ENCODE results near the gene TRAPPC6A. TPM values are rescaled to one million over a fixed set of nuclear protein-coding genes. Genes with fewer than 3 reads are reported as not detected.

TRAPPC6A gene
- polyA plus RNA-seq, 1 donor: 23.1 TPM

Other genes starting within 250 kb of the TRAPPC6A start
- not detected for gene APOC4, start 236.0 kb downstream of the TRAPPC6A start, polyA plus RNA-seq (ENCODE audit: insufficient read length)
- gene APOC2, start 232.2 kb downstream of the TRAPPC6A start, polyA plus RNA-seq (ENCODE audit: insufficient read length): not detected
- gene CLPTM1, start 222.9 kb downstream of the TRAPPC6A start, polyA plus RNA-seq (ENCODE audit: insufficient read length): 52.5 TPM
- gene RELB, start 176.8 kb downstream of the TRAPPC6A start, polyA plus RNA-seq (ENCODE audit: insufficient read length): 4.8 TPM
- gene CLASRP, start 139.2 kb downstream of the TRAPPC6A start, polyA plus RNA-seq (ENCODE audit: insufficient read length): 48.8 TPM
- 0.91 TPM for gene ZNF296, start 101.8 kb downstream of the TRAPPC6A start, polyA plus RNA-seq (ENCODE audit: insufficient read length)
- 22.7 TPM for gene GEMIN7, start 99.0 kb downstream of the TRAPPC6A start, polyA plus RNA-seq (ENCODE audit: insufficient read length)
- gene PPP1R37, start 85.1 kb downstream of the TRAPPC6A start, polyA plus RNA-seq (ENCODE audit: insufficient read length): 22.1 TPM
- 0.34 TPM for gene NKPD1, start 17.3 kb downstream of the TRAPPC6A start, polyA plus RNA-seq (ENCODE audit: insufficient read length)
- gene BLOC1S3, start 547 bp upstream of the TRAPPC6A start, polyA plus RNA-seq (ENCODE audit: insufficient read length): 6.1 TPM
- 1.1 TPM for gene EXOC3L2, start 67.2 kb upstream of the TRAPPC6A start, polyA plus RNA-seq (ENCODE audit: insufficient read length)
- gene MARK4, start 73.0 kb upstream of the TRAPPC6A start, polyA plus RNA-seq (ENCODE audit: insufficient read length): 26.2 TPM
- gene CKM, start 144.6 kb upstream of the TRAPPC6A start, polyA plus RNA-seq (ENCODE audit: insufficient read length): 3,869 TPM
- 0.20 TPM for gene KLC3, start 162.5 kb upstream of the TRAPPC6A start, polyA plus RNA-seq (ENCODE audit: insufficient read length)
- 18.0 TPM for gene ERCC2, start 192.3 kb upstream of the TRAPPC6A start, polyA plus RNA-seq (ENCODE audit: insufficient read length)
- 3.9 TPM for gene PPP1R13L, start 226.8 kb upstream of the TRAPPC6A start, polyA plus RNA-seq (ENCODE audit: insufficient read length)
- gene POLR1G, start 228.4 kb upstream of the TRAPPC6A start, polyA plus RNA-seq (ENCODE audit: insufficient read length): 5.8 TPM
- gene ERCC1, start 245.7 kb upstream of the TRAPPC6A start, polyA plus RNA-seq (ENCODE audit: insufficient read length): 94.2 TPM

Measured in forelimb muscle (tissue), 1 donor.